Rectal smooth muscle tissue (tissue), 1 donor: ENCODE results near the gene FST.

Experiments
- H3K27ac ChIP-seq: one replicate; pipeline ENCODE4 v1.7.0; 2013; ENCODE audit warnings: low read depth, low read length, inconsistent platforms
- H3K27me3 ChIP-seq: one replicate; pipeline ENCODE4 v1.7.0; 2013; ENCODE audit warnings: low read length; ENCODE audit not compliant: control insufficient read depth, insufficient read depth
- H3K36me3 ChIP-seq: one replicate; pipeline ENCODE4 v1.7.0; 2013; ENCODE audit warnings: low read length; ENCODE audit not compliant: control insufficient read depth, insufficient read depth
- H3K4me1 ChIP-seq: one replicate; pipeline ENCODE4 v1.7.0; 2013; ENCODE audit warnings: low read length; ENCODE audit not compliant: control insufficient read depth, insufficient read depth
- H3K4me3 ChIP-seq: one replicate; pipeline ENCODE4 v1.7.0; 2013; ENCODE audit warnings: low read length
- H3K9ac ChIP-seq: one replicate; pipeline ENCODE4 v1.7.0; 2013; ENCODE audit warnings: low read length

FST gene

GRCh38 chr5:53476531-53477480 lies 3.6 kb upstream of the FST start:
- H3K27me3 ChIP-seq = no peaks in the 10 kb centered on the region
- H3K27ac ChIP-seq = no peak overlapping the region
- H3K36me3 ChIP-seq = no peaks in the 10 kb centered on the region
- no peaks in the 10 kb centered on the region for H3K4me1 ChIP-seq
- no peak overlapping the region for H3K9ac ChIP-seq
- no peak overlapping the region for H3K4me3 ChIP-seq

- Histone ChIP-seq H3K36me3 (no peaks in the 10 kb centered on the region), H3K27ac (no peak overlapping the region), H3K4me1 (no peaks in the 10 kb centered on the region)
Observed at GRCh38 chr5:53478411-53479044, 1.9 kb upstream of the FST start.

GRCh38 chr5:53479045-53479589 lies 1.3 kb upstream of the FST start:
- Histone ChIP-seq H3K4me1 (no peaks in the 10 kb centered on the region), H3K4me3 (peak overlapping the region; percentile 79), H3K36me3 (no peaks in the 10 kb centered on the region), H3K27ac (peak overlapping the region; percentile 72), H3K9ac (peak overlapping the region; percentile 24), H3K27me3 (no peaks in the 10 kb centered on the region)

More at GRCh38 chr5:53478411-53479044, 1.9 kb upstream of the FST start:
- no peaks in the 10 kb centered on the region for H3K27me3 ChIP-seq
- H3K9ac ChIP-seq = no peak overlapping the region
- H3K4me3 ChIP-seq = peak overlapping the region; percentile 43

GRCh38 chr5:53479590-53480415 lies 626 bp upstream of the FST start:
- Histone ChIP-seq H3K27me3 (no peaks in the 10 kb centered on the region), H3K36me3 (no peaks in the 10 kb centered on the region), H3K4me1 (no peaks in the 10 kb centered on the region), H3K27ac (peak overlapping the region; percentile 72), H3K4me3 (peak overlapping the region; percentile 79), H3K9ac (peak overlapping the region; percentile 24)

- Histone ChIP-seq H3K4me3 (peak overlapping the region; percentile 74), H3K27me3 (no peaks in the 10 kb centered on the region), H3K9ac (no peak overlapping the region), H3K27ac (peak overlapping the region; percentile 54), H3K4me1 (no peaks in the 10 kb centered on the region), H3K36me3 (no peaks in the 10 kb centered on the region)
Observed at GRCh38 chr5:53481159-53481886, 894 bp downstream of the FST start.

- peak overlapping the region; percentile 24 for H3K27ac ChIP-seq
- H3K9ac ChIP-seq = no peak overlapping the region
- peak overlapping the region; percentile 74 for H3K4me3 ChIP-seq
- no peaks in the 10 kb centered on the region for H3K4me1 ChIP-seq
- H3K36me3 ChIP-seq = no peaks in the 10 kb centered on the region
- H3K27me3 ChIP-seq = no peaks in the 10 kb centered on the region
Observed at GRCh38 chr5:53481887-53482716, 1.7 kb downstream of the FST start.

- Histone ChIP-seq H3K4me1 (no peaks in the 10 kb centered on the region), H3K36me3 (no peaks in the 10 kb centered on the region), H3K4me3 (peak overlapping the region; percentile 74), H3K27ac (no peak overlapping the region), H3K27me3 (no peaks in the 10 kb centered on the region), H3K9ac (no peak overlapping the region)
Observed at GRCh38 chr5:53482717-53483638, 2.5 kb downstream of the FST start.

- no peak overlapping the region for H3K9ac ChIP-seq
- no peak overlapping the region for H3K4me3 ChIP-seq
- no peaks in the 10 kb centered on the region for H3K4me1 ChIP-seq
- H3K27ac ChIP-seq = no peak overlapping the region
- no peaks in the 10 kb centered on the region for H3K27me3 ChIP-seq
- no peaks in the 10 kb centered on the region for H3K36me3 ChIP-seq
Observed at GRCh38 chr5:53487436-53487835, 7.0 kb downstream of the FST start.

GRCh38 chr5:53488195-53488722 lies 7.8 kb downstream of the FST start:
- H3K4me1 ChIP-seq = no peaks in the 10 kb centered on the region
- no peak overlapping the region for H3K9ac ChIP-seq
- H3K36me3 ChIP-seq = no peaks in the 10 kb centered on the region
- no peak overlapping the region for H3K4me3 ChIP-seq
- H3K27ac ChIP-seq = no peak overlapping the region
- H3K27me3 ChIP-seq = no peaks in the 10 kb centered on the region

- no peak overlapping the region for H3K27ac ChIP-seq
- no peaks in the 10 kb centered on the region for H3K36me3 ChIP-seq
- H3K4me1 ChIP-seq = no peaks in the 10 kb centered on the region
- H3K27me3 ChIP-seq = no peaks in the 10 kb centered on the region
- no peak overlapping the region for H3K9ac ChIP-seq
- H3K4me3 ChIP-seq = no peak overlapping the region
Observed at GRCh38 chr5:53490747-53491146, 10.3 kb downstream of the FST start.
